GM21529 (cell line): Measurements from ENCODE around the gene DGLUCY.
A peak's percentile ranks its signal among the peaks of the same experiment; 100 is the strongest.
"Not testable (repeated sequence)": the region's sequence is repeated elsewhere in the genome, so short reads cannot be mapped to it uniquely, and the experiment has no call there.

Experiments
- ATAC-seq: cut with Tn5 transposase; IDR thresholded peaks from one replicate; pipeline ENCODE4 v1.9.1; 2021; ENCODE audit not compliant: unreplicated experiment

DGLUCY gene

GRCh38 chr14:91113829-91114078 lies at the start of gene DGLUCY:
DGLUCY (plus strand) TSS chr14:91114073; CDS start chr14:91160295, 46,222 bp downstream.
- ATAC-seq, result peak; percentile 61

- ATAC-seq, result no peak
Observed at GRCh38 chr14:91065266-91065665, 48.6 kb upstream of the DGLUCY start.

GRCh38 chr14:91067186-91067585 lies 46.7 kb upstream of the DGLUCY start:
- no peak for ATAC-seq

- ATAC-seq, result no peak
Observed at GRCh38 chr14:91068642-91069041, 45.2 kb upstream of the DGLUCY start.

- no peak for ATAC-seq
Observed at GRCh38 chr14:91070572-91070971, 43.3 kb upstream of the DGLUCY start.

GRCh38 chr14:91075553-91075952 lies 38.3 kb upstream of the DGLUCY start:
- no peak for ATAC-seq

GRCh38 chr14:91078095-91078737 lies 35.7 kb upstream of the DGLUCY start:
- peak; percentile 96 for ATAC-seq

- no peak for ATAC-seq
Observed at GRCh38 chr14:91080071-91080470, 33.8 kb upstream of the DGLUCY start.

- ATAC-seq, result no peak
Observed at GRCh38 chr14:91082282-91082681, 31.6 kb upstream of the DGLUCY start.

GRCh38 chr14:91084516-91084915 lies 29.4 kb upstream of the DGLUCY start:
- ATAC-seq, result no peak

GRCh38 chr14:91087470-91087869 lies 26.4 kb upstream of the DGLUCY start:
- ATAC-seq, result not testable (repeated sequence)

GRCh38 chr14:91088585-91089235 lies 25.2 kb upstream of the DGLUCY start:
- ATAC-seq, result no peak

GRCh38 chr14:91089958-91090535 lies 23.8 kb upstream of the DGLUCY start:
- ATAC-seq, result no peak

GRCh38 chr14:91090743-91091142 lies 23.1 kb upstream of the DGLUCY start:
- no peak for ATAC-seq

GRCh38 chr14:91092073-91092472 lies 21.8 kb upstream of the DGLUCY start:
- ATAC-seq, result no peak

GRCh38 chr14:91093743-91094472 lies 20.0 kb upstream of the DGLUCY start:
- ATAC-seq, result not testable (repeated sequence)

GRCh38 chr14:91094772-91095171 lies 19.1 kb upstream of the DGLUCY start:
- no peak for ATAC-seq

GRCh38 chr14:91095178-91095577 lies 18.7 kb upstream of the DGLUCY start:
- ATAC-seq, result no peak

- not testable (repeated sequence) for ATAC-seq
Observed at GRCh38 chr14:91097657-91098056, 16.2 kb upstream of the DGLUCY start.

GRCh38 chr14:91098591-91098990 lies 15.3 kb upstream of the DGLUCY start:
- no peak for ATAC-seq

GRCh38 chr14:91100102-91100501 lies 13.8 kb upstream of the DGLUCY start:
- no peak for ATAC-seq

GRCh38 chr14:91103116-91103515 lies 10.8 kb upstream of the DGLUCY start:
- no peak for ATAC-seq
